Stimulated activated CD4-positive, alpha-beta T cell treated with anti-CD3 and anti-CD28 coated beads, Interleukin-4, amount 100 ng/mL, for 48 hours (primary cell): ENCODE data around the gene CHDH.

ENCODE experiments used
- DNase-seq, 2 donors: peaks; one replicate each; pipeline ENCODE4 v3.0.0-alpha.2; 2020; ENCODE audit warnings: low read depth in 2 of 2

The CHDH gene

GRCh38 chr3:53788038-53788437 is 58.2 kb downstream of the CHDH start:
- no peak for DNase-seq

- no peak for DNase-seq
Observed at GRCh38 chr3:53787016-53787415, 59.2 kb downstream of the CHDH start.

- no peak for DNase-seq
Observed at GRCh38 chr3:53780806-53781205, 65.4 kb downstream of the CHDH start.

GRCh38 chr3:53780171-53780570 is 66.0 kb downstream of the CHDH start:
- no peak for DNase-seq

- DNase-seq, result no peak
Observed at GRCh38 chr3:53778153-53778552, 68.1 kb downstream of the CHDH start.

GRCh38 chr3:53777468-53777867 is 68.8 kb downstream of the CHDH start:
- no peak for DNase-seq

GRCh38 chr3:53776494-53777101 is 69.6 kb downstream of the CHDH start:
- DNase-seq, result no peak

GRCh38 chr3:53775834-53776251 is 70.4 kb downstream of the CHDH start:
- DNase-seq, result no peak

GRCh38 chr3:53775018-53775417 is 71.2 kb downstream of the CHDH start:
- DNase-seq, result no peak

- DNase-seq, result no peak
Observed at GRCh38 chr3:53774414-53774813, 71.8 kb downstream of the CHDH start.

- no peak for DNase-seq
Observed at GRCh38 chr3:53773611-53774368, 72.4 kb downstream of the CHDH start.

- no peak for DNase-seq
Observed at GRCh38 chr3:53773021-53773436, 73.2 kb downstream of the CHDH start.

- no peak for DNase-seq
Observed at GRCh38 chr3:53772562-53772961, 73.7 kb downstream of the CHDH start.

GRCh38 chr3:53768478-53769459 is 77.5 kb downstream of the CHDH start:
- DNase-seq, result no peak

- no peak for DNase-seq
Observed at GRCh38 chr3:53766706-53767105, 79.5 kb downstream of the CHDH start.

GRCh38 chr3:53765753-53766152 is 80.5 kb downstream of the CHDH start:
- DNase-seq, result no peak

- no peak for DNase-seq
Observed at GRCh38 chr3:53764026-53764775, 82.0 kb downstream of the CHDH start.

- DNase-seq, result no peak
Observed at GRCh38 chr3:53763353-53763752, 82.9 kb downstream of the CHDH start.
